ENCODE measurements around the gene ZBTB49.

Gene ZBTB49

GRCh38 chr4:4281787-4282186, 8.3 kb upstream of the ZBTB49 start:
- DNase-seq (ENCODE audit: low spot score) = no peak

DNA sequence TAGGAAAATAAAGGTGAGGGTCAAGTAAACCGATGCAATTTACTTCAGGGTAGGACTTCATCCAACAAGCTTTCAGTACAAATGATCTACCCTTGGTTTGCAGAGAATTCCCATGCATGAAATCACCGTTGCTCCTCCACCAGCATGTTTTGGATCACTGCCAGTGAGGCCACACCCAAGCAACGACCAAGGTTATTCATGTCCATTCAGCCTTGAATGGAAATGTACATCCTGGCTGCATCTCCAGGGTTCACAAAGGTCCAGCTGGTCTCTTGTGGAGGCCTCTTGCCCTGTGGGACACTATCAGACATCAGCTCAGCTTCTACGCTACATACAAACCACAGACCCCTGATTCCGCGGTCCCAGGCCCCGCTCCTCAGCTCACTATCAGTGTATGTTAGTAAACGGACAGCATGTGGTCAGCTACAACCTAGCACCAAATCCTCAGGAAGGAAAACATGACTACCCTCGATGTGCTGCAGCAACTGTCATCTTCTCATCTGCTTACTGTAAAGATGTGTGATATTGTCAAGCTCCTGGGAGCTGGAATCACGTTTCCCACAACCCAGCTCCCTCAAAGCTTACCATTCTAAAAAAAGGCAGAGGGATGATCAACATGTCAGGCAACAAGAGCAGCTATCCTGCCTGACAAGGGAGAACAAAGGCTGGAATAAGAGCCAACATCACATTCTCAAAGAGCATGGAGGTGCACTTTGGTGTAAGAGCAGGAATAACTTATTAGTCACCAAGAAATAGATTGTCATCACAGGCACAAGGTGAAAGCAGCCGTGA, 5.0 kb upstream of the ZBTB49 start:
- no peak for DNase-seq (ENCODE audit: low spot score)

GRCh38 chr4:4288098-4288497, 2.0 kb upstream of the ZBTB49 start:
- no peak for DNase-seq (ENCODE audit: low spot score)

GRCh38 chr4:4289055-4289454, 996 bp upstream of the ZBTB49 start:
- DNase-seq (ENCODE audit: low spot score) = peak; percentile 9

- DNase-seq (ENCODE audit: low spot score) = no peak
These were observed 482 bp upstream of the ZBTB49 start for GRCh38 chr4:4289597-4289940.

GRCh38 chr4:4293279-4293678, 3.2 kb downstream of the ZBTB49 start:
- DNase-seq (ENCODE audit: low spot score) = no peak

DNA sequence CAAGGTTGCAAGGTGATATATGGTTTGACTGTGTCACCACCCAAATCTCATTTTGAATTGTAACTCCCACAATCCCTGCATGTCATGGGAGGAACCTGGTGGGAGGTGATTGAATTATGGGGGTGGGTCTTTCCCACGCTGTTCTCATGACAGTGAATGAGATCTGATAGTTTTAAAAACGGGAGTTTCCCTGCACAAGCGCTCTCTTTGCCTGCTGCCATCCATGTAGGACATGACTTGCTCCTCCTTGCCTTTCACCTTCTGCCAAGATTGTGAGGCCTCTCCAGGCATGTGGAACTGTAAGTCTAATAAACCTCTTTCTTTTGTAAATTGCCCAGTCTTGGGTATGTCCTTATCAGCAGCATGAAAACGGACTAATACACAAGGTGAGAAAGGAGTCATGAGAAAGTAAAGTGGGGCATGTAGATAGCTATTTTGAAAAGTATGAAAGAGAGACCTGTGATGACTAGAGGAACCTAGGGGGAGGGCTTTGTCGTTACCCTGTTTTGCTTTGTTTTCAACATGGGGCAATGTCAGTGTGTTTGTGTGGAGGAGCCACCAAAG, 6.3 kb downstream of the ZBTB49 start:
- no peak for DNase-seq (ENCODE audit: low spot score)

GRCh38 chr4:4299006-4299405, 9.0 kb downstream of the ZBTB49 start:
- no peak for DNase-seq (ENCODE audit: low spot score)

DNA sequence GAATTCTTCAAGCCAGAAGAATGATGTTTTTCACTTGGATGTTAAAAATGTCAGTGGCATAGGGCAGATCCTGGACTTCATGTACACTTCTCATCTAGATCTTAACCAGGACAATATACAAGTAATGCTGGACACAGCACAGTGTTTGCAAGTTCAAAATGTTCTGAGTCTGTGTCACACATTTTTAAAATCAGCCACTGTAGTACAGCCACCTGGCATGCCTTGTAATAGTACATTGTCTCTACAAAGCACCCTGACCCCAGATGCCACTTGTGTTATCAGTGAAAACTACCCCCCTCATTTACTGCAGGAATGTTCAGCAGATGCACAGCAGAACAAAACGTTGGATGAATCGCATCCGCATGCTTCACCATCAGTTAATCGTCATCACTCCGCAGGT, 11.9 kb downstream of the ZBTB49 start:
- DNase-seq (ENCODE audit: low spot score) = no peak

DNA sequence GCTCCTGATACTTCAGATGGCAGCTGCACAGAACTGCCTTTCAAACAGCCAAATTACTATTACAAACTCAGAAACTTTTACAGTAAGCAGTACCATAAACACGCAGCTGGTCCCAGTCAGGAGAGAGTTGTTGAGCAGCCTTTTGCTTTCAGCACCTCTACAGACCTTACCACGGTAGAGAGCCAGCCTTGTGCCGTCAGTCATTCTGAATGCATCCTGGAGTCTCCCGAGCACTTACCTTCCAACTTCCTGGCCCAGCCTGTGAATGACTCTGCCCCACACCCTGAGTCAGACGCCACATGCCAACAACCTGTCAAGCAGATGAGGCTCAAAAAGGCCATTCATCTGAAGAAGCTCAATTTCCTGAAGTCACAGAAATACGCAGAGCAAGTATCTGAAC, 12.4 kb downstream of the ZBTB49 start:
- no peak for DNase-seq (ENCODE audit: low spot score)

GRCh38 chr4:4306920-4307319, 16.9 kb downstream of the ZBTB49 start:
- DNase-seq (ENCODE audit: low spot score) = no peak

- no peak for DNase-seq (ENCODE audit: low spot score)
These were observed 18.9 kb downstream of the ZBTB49 start for GRCh38 chr4:4308800-4309441.

GRCh38 chr4:4311193-4311592, 21.1 kb downstream of the ZBTB49 start:
- no peak for DNase-seq (ENCODE audit: low spot score)

- no peak for DNase-seq (ENCODE audit: low spot score)
These were observed 25.6 kb downstream of the ZBTB49 start for GRCh38 chr4:4315461-4316149.

GRCh38 chr4:4316150-4316495, 26.1 kb downstream of the ZBTB49 start:
- DNase-seq (ENCODE audit: low spot score) = no peak

DNA sequence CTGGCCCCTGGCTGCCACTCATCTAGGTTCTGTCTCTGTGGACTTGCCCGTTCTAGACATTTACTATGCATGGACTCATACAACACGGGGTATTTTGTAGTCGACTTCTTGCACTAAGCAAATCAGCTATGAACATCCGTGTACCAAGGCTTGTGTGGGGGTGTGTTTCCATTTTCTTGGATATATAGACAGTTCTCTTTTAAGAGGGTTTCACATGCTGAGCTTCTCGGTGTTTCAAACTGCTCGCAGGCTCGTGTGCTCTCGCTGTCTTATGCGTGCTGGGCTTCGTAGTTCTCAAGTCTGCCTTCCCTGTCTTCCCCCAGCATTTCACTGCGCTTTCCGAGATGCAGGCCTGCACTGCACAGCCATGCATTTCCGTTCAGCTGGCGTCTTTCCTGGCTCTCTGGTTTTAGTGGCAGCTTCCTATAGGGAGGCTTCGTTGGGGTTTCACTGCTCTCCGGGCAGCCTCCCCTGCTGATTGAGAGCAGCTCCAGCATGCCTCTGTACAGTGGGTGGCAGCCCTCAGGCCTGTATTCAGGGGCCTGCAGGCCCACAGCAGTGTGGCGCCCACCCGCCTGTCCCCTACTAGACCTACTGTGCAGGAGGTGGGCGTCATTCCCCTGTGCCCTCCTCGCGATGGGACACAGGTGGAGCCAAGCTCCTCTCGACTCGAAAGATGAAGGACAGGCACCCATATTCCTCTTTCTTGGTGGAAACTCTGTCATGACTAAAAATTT, 27.6 kb downstream of the ZBTB49 start:
- DNase-seq (ENCODE audit: low spot score) = no peak

- DNase-seq (ENCODE audit: low spot score) = no peak
These were observed 30.5 kb downstream of the ZBTB49 start for GRCh38 chr4:4320528-4320927.

- no peak for DNase-seq (ENCODE audit: low spot score)
These were observed 31.1 kb downstream of the ZBTB49 start for GRCh38 chr4:4320951-4321714.

- no peak for DNase-seq (ENCODE audit: low spot score)
These were observed 32.1 kb downstream of the ZBTB49 start for GRCh38 chr4:4321951-4322688.

DNA sequence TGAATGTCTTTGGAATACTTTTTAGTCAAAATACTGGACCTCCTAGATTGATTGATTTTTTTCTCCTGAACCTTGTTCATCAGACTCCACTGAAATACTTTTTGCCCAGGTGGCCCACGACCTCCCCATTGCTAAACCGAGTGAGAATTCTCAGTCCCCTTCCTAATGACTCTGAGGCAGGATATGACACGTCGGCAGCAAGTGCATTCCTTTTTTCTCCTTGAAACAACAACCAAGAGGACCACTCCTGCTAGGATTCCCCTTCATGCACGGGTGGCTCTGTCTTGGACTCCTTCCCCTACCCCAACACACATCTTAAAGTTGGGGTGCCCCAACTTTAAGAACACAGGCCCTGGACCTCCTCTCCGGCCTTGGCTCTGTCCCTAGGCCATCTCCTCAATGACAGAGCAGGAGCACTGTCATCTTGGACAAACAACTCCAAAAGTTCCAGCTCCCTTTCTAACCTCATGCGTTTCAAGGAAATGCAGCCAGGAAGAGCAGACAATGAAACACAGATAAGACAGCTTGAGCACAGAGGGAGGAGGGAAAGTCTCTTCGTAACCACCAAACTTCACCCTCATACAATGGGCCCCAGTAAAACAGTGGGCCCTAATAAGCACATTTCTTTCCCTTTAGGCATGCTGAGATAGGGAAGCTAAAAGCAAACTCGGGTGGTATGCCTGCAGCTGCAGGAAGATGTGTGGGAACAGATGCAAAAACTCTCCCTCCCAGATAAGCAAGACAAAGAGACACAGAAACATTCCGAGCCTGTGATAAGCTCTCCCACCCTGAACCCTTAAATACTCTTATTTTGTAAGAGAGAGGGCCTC, 33.9 kb downstream of the ZBTB49 start:
- DNase-seq (ENCODE audit: low spot score) = no peak
